NAMALWA (cell line): Measurements from ENCODE around the gene CHAF1A.

Source experiments
- DNase-seq: peaks from one replicate; pipeline ENCODE4 v3.0.0-alpha.2; 2015; ENCODE audit warnings: low spot score

CHAF1A gene

DNA sequence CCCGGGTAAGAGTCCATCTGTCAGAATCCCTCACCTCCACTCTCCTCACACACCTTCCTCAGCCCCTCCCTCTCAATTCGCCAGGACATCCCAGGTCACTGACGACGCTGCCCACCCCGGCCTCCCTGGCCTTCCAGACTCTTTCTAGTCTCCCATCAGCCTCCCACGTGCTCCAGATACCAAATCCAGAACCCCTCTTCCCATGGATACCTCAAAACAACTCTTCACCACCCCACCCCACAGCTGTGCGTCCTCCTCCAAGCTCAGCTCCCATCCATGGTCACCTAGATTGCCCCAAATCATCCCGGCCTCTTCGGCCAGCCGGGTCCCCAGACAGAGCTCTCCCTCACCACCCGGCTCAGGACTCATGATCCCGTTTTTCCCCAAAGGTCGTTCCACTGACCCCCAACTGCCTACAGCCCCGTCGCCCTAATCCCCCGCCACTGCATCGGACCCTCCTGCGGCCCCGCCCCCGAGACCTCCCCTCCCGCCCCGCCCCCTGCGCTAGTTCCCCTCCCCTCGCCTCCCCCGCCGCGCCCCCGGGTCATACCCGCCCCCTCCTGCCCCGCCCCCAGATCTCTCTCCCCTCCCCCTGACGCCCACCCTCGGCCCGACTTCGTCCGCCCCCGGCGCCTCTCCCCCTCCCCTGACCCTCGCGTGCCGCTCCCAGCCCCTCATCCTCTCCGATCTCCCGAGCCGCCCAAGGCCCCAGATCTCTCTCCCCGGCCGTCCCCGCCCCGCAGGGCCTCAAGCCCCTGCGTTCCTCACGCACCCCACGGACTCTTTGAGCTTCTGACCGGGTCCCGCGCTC is 54.6 kb downstream of the CHAF1A start:
- peak; percentile 68 for DNase-seq

DNA sequence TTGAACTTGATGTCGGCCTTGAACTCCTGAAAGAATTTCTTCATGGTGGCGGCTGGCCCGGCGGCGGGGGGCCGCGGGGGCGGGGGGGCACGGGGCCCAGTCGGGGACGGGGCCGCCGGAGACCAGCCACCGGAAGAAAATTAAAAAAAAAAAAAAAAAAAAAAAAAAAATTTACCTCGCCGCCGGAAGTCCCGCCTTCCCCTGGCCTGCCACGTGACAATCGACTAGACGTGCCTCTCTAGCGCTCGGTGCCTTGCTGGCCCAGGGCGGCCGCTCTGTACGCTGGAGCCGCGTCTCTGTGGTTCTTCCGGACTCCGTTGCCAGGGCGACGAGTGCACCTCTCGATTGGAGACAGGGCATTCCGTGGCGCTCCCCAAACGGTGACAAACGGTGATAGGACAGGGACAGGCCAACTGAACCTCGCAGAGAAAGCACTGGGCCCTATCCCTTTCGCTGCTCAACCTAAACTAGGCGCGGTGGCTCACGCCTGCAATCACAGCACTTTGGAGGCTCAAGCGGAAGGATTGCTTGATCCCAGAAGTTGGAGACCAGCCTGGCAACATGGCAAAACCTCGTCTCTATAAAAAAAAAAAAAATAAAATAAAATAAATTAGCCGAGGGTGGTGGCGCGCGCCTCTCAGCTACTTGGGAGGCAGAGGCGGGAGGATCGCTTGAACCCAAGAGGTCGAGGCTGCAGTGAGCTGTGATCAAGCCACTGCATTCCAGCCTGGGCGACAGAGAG is 55.4 kb downstream of the CHAF1A start, which contains the start of gene UBXN6:
Gene UBXN6 (minus strand): TSS at position 141 of the 742 bp plus-strand sequence. CDS start 97 bp downstream, at position 44.
- peak; percentile 98 for DNase-seq

DNA sequence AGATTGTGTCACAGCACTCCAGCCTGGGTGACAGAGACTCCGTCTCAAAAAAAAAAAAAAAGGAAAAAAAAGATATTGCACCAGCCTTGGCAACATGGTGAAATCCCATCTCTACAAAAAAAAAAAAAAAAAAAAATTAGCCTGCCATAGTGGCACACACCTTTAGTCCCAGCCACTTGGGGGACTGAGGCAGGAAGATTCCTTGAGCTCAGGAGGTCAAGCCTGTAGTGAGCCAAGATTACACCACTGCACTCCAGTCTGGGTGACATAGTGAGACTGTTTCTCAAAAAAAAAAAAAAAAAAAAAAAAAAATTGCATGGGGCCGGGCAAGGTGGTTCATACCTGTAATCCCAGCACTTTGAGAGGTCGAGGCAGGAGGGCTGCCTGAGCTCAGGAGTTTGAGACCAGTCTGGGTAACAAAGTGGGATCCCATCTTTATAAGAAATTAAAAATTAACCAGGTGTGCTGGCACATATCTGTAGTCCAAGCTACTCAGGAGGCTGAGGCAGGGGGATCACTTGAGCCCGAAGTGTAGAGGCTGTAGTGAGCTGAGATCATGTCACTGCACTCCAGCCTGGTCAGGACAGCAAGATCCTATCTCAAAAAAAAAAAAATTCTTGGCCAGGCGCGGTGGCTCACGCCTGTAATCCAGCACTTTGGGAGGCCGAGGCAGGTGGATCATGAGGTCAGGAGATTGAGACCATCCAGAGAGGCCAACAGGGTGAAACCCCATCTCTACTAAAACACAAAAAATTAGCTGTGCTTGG is 62.6 kb downstream of the CHAF1A start:
- no peak for DNase-seq

DNA sequence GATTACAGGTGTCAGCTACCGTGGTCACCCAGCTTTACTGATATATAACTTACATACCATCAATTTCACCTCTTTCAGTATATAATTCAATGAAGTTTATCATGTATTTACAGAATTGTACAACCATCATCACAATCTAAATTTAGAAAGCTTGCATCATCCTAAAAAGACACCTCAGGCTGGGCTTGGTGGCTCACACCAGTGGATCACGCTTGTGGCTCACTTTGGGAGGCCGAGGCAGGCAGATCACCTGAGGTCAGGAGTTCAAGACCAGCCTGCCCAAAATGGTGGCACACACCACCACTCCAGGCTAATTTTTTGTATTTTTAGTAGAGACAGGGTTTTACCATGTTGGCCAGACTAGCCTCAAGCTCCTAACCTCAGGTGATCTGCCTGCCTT is 65.4 kb downstream of the CHAF1A start:
- no peak for DNase-seq

DNA sequence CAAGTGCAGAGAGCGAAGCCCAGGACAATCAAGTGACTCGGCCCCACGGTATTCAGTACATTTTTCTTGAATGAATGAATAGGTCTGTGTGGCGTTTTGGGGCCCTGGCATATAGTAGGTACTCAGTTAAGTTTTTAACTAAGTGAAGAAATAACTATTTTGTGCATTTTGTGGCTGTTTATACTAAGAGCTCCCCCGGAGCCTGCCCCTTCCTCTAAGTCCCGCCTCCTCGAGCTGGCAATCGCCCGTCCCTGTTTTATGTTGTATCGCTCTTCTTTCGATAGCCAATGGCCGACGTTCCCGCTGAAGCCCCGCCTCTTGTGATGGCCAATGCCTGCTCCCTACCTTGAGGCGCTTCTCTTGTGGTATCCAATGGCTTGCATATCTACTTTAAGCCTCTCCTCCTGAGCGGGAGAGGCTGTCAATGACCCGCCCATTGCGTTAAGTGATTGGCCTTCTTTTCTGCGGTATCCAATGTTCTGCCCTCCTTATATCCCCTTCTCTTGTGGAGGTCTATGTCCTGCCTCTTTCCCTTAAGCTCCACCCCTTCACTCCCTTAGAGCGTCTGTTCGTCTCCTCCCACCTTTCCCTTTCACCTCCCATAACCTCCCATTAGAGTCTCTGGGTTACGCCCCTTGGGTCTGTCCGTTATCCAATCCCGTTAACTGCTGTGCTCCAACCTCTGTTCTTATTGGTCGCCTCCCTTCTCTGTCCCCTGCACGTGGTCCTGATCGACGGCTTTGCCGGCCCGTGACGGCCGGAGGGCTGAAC is 69.1 kb downstream of the CHAF1A start:
- DNase-seq: peak; percentile 100

DNA sequence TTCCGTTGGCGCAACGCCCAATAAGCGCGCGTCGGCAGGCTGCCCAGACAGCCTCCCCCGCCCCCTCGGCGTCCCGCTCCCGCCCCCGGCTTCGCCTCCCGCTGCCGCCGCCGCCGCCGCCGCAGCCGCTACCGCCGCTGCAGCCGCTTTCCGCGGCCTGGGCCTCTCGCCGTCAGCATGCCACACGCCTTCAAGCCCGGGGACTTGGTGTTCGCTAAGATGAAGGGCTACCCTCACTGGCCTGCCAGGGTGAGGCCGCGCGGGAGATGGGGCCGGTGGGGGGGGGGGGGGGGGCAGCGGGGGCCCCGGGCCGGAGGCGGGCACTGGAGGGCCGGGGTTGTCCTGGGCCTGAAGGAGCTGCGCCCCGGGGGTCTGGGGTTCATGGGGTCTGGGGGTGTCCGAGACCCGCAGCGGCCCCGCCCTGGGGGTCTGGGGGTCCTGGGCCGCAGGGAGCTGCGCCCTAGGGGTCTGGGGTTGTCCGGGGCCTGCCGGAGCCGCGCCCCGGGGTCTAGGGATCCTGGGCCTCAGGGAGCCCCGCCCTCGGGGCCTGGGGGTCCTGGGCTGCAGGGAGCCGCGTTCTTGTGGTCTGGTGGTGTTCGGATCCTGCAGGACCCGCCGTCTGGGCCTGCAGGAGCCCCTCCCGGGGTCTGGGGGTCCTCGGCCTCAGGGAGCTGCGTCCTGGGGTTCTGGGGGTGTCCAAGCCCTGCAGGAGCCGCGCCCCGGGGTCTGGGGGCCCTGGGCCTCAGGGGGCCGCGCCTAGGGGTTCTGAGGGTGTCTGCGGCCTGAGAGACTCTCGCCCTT is 69.9 kb downstream of the CHAF1A start, which contains the start of gene HDGFL2:
Gene HDGFL2 (plus strand): TSS at position 124 of the 801 bp plus-strand sequence. CDS start 54 bp downstream, at position 178.
- no peak for DNase-seq

DNA sequence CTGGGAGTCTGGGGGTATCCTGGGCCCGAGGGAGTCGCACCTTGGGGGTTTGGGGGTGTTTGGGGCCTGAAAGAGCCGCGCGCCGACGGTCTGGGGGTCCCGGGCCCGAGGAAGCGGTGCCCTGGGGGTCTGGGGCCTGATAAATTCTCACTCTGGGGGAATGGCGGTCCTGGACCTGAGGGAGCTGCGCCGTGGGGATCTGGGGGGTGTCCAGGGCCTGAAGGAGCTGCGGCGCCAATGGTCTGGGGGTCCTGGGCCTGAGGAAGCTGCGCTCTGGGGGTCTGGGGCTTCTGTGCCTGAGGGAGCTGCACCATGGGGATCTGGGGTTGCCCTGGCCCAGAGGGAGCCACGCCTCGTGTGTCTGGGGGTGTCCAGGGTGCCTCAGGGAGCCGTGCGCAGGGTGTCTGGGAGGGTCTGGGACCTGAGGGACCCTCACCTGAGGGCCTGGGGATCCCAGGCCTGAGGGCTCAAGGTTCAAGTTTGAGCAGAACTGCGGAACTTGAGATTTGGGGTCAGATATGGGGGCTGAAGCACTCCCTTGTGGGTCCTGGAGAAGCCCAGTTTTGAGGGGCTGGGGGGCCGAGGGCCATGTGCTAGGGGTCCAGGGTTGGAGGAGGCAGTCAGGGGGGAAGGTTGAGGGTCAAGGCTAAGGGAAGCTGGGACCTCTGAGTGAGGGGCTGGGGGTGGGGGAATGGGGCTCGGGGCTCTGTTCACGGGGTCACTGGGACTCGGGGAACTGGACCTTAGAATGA is 70.7 kb downstream of the CHAF1A start:
- DNase-seq: no peak

DNA sequence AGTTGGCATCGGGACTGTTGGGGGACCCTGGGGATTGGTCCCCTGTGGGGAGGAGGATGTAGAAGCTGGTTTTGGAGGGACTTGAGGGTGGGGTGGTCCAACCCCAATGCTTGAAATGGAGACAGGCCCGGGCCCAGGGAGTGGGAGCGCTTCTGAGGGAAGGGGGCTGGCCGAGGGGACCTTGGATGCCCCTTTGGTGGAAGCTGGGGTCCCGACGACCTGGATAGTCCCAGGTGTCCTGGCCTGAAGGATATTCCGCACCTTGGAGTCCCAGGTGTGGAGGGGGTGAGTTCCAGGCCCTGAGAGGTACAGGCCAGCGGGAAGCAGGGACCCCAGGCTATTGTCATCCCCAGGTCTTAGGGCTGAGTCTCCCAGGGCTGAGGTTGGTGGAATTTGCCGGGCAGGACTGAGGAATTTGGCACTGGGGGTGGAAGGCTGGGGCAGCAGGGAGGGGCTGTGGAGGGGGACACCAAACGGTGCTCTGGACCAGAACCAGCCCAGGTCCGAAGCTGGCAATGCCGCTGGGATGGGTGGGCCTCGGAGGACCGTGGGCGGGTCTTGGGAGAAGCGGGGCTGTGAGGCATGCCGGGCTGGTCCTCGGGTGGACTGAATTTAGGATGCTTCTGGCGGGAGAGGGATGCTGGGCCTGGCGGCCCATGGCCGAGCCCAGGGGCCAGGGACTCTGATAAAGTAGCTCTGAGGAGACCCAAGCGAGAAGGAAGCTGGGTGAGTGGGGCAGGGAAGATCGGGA is 71.5 kb downstream of the CHAF1A start:
- DNase-seq: no peak

DNA sequence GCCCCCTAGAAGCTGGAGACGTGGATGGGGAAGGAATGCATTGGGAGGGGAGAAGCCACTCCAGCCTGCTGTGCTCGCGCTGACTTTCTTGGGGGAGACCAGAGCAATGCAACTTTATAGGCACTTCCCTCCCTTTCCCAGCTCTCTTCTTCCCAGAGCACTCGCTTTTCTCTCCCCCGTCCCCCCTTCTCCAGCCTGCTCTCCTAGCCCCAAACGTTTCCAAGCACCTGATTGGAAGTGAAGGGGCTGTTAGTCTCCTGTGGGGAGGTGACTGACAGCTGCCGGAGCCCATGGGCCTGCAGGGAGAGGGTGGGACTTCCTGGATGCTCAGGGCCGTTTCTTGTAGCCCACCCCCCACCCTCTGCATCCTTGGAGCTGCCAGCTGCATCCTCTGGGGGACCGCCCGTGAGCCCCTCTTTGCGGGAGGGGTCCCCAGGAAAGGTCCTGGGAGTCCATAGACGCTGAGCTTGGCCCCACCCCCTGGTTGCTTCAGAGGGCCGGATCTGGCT is 72.1 kb downstream of the CHAF1A start:
- DNase-seq: peak; percentile 72

DNA sequence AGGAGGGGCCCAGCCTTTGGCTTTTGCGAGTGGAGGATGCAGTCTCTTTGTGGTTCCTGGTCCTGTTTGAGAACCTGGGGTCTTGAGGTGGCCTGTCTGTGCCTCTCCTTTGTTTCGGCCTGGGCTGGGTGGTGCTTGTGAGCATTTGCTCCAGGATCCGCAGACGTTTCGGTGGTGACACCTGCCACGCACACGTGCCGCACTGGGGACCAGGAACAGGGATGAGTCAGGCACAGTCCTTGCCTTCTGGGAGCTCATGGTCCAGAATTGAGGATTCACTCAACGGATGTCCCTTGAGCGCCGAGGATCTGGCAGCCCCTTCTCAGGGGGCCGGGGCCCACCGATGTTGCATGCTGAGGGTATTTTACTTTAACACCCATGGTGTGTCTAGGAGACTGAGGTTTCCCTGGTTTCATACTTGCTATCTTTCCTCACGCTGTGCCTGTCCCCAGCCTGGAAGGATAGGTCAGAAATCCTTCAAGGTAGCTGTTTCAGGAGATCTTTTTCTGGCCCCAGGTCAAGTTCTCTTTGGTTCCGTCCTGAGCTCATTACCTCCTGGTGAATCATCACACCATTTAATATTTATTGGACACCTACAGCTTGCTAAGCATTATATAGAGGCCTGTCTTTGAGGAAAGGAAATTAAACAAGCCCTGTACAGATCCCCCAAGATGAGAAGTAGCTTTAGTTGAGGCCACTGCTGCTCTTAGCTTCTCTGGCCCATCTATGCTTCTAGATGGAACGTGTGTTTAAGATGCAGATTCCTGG is 74.8 kb downstream of the CHAF1A start:
- no peak for DNase-seq

DNA sequence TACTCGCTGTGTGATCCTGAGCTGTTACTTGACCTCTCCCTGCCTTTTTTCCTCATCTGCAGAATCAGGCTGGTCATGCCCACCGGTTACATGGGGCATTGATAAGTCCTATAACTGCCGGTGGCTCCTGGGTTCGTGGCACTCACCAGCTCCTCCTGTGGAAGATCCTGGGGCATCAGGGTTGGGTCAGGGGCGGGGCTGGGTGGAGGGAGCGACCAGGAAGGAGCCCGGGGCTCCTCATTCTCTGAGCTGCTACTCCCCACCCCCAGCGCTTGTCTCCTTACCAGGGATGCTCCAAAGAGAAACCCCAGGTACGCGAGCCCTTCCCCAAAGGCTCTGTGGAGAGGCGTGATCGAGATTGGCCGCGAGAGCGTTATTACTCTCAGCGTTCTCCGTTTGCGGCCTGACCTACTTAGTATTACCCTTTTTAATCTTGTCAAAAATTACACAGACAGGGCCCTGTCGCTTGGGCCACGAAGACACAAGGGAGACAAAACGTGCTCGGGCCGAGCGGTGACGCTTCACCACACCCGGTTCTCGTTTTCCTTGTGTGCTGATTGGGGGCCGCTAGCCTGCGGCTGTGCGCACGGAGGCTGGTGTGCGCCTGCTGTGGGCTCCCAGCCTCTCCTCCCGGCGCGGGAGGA is 80.4 kb downstream of the CHAF1A start:
- DNase-seq: no peak

DNA sequence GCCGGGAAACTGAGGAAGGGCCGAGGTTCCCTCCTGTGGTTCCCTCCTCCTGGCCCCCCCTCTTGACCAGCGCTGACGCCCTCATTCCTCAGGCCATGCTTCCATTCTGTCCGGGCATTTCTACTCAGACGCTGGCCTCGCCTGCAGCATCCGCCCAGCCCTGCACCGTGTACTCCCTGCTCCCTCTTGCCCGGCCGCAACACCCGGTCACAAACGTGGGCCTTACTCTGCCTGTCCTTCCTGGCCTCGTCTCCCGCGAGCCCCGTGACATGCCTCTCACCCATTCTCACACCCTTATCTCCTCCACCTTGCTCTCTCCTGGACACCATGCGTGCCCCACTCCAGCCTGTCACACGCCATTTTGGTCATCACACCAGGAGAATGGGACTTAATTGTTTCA is 80.9 kb downstream of the CHAF1A start:
- DNase-seq: no peak

DNA sequence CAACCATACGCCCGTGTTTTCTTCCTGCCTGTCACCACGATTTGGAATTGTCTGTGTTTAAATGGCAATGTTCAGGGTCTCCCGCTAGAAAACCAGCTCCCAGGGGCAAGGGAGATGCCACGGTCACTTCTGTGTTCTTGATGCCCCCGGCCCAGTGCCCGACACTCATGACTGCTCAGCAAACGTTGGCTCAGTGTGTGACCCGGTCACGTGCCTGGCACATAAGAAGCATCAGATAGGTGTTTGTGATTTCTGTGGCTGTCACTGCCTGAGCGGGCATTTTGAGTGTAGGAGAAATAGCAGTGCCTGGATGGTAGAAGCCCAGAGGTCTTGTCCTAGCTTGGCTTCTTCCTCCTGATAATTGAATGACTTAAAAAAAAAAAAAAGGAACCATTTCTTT is 85.1 kb downstream of the CHAF1A start:
- DNase-seq: no peak

DNA sequence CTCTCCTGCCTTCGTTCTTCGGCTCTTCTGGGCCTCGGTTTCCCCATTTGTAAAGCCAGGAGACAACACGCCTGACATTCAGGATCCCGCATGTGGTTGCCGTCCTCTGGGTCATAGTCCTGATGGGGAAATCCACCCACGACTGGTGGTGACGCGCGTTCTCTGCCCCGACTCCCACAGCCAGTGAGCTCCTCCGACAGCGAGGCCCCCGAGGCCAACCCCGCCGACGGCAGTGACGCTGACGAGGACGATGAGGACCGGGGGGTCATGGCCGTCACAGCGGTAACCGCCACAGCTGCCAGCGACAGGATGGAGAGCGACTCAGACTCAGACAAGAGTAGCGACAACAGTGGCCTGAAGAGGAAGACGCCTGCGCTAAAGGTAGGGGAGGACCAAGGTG is 86.1 kb downstream of the CHAF1A start:
- DNase-seq: no peak

DNA sequence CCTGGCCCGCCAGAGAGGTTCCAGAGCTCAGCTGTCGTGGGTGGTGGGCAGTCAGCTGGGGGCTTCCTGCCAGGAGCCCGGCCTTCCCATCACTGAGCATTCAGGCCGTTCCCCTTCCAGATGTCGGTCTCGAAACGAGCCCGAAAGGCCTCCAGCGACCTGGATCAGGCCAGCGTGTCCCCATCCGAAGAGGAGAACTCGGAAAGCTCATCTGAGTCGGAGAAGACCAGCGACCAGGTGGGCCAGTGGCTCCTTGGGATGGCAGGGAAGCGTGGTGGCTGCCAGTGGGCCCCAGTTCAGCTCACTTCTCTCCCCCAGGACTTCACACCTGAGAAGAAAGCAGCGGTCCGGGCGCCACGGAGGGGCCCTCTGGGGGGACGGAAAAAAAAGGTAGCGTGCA is 89.0 kb downstream of the CHAF1A start:
- DNase-seq: no peak

DNA sequence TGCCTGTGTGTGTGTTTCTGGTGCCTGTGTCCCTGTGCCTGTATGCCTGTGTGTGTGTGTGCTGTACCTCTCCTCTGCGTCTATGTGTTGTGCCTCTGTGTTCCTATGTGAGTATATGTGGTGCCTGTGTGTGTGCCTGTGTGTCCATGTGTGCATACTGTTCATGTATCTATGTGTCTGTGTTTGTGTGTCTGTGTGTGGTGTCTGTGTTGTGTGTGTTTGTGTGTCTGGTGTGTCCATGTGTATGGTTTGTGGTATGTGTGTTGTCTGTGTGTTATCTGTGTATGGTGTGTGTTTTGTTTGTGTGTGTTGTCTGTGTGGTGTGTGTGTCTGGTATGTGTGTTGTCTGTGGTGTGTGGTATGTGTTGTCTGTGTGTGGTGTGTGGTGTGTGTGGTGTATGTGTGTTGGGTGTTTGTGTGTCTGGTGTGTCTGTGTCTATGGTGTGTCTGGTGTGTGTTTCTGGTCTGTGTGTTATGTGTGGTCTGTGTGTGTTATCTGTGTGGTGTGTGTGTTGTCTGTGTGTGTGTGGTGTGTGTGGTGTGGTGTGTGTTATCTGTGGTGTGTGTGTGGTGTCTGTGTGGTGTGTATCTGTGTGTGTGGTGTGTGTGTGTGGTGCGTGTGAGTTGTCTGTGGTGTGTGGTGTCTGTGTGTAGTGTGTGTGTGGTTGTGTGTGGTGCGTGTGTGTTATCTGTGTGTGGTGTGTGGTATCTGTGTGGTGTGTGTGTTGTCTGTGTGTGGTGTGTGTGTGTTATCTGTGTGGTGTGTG is 90.1 kb downstream of the CHAF1A start:
- no peak for DNase-seq
